Motor neuron (in vitro differentiated cells): ENCODE measurements around the gene SENP1. TPM values are rescaled to one million over a fixed set of nuclear protein-coding genes. Genes with fewer than 3 reads are reported as not detected.

Experiments
- ATAC-seq, 8 experiments: fragments of 200-7000 bp; cut with Tn5 transposase; replicated peaks in 6 of 8; 2 replicates each; pipeline ENCODE4 v1.8.0; 2021; ENCODE audit warnings: mild to moderate bottlenecking in 8 of 8, moderate library complexity in 8 of 8
- H3K27ac ChIP-seq, 2 donors: fragments of 250-450 bp; sonication (Bioruptor Pico); 2 replicates each; pipeline ENCODE4 v1.9.0; 2021; ENCODE audit warnings: antibody characterized with exemption in 2 of 2, mild to moderate bottlenecking in 2 of 2, moderate library complexity in 1 of 2
- H3K4me1 ChIP-seq, 2 donors: fragments of 250-450 bp; sonication (Bioruptor Pico); replicated peaks in 1 of 2; 2 replicates each; pipeline ENCODE4 v1.6.1; 2021; ENCODE audit warnings: antibody characterized with exemption in 2 of 2, mild to moderate bottlenecking in 2 of 2, moderate library complexity in 1 of 2
- H3K4me3 ChIP-seq, 5 donors: fragments of 250-450 bp; sonication (Bioruptor Pico); 2 replicates each; pipeline ENCODE4 v1.9.0; 2021; ENCODE audit warnings: antibody characterized with exemption in 5 of 5, mild to moderate bottlenecking in 5 of 5, moderate library complexity in 4 of 5
- WGBS, 10 experiments: fragments of 450-650 bp; shearing (Covaris generic); methylation state at CpG; one replicate each; pipeline ENCODE4 v1.0.0; 2022; 5-methylcytosine and 5-hydroxymethylcytosine counted together
- in situ Hi-C, 9 experiments: fragments of 400-800 bp; cut with MboI; loops; one replicate each; pipeline ENCODE4 v1.15.0; 2021; ENCODE audit warnings: low sequenced_read_pairs in 9 of 9, low pct_unique_long_range_greater_than_20kb in 2 of 9; ENCODE audit not compliant: unreplicated experiment in 9 of 9
- total RNA-seq, 8 experiments: library from RNA; unstranded; fragments of 300-600 nt; gene quantifications; 2 replicates each; pipeline versions ENCODE4 v1.2.3 to v1.2.4, GENCODE V29; 2022

Gene SENP1
- total RNA-seq, 8 experiments from 2014 or later = 9.5 to 28.8 (median 19.2) TPM

- no peaks in the 10 kb centered on the region for H3K4me1 ChIP-seq
- WGBS, 10 experiments = 88 to 100% (median 95%) methylated on average over 2 to 11 of the region's 12 CpGs; no CpG with 5 or more reads in 1 of the 10 experiments
- H3K4me3 ChIP-seq = no peak overlapping the region
- no peak for ATAC-seq
- in situ Hi-C loops = no loop called here
- H3K27ac ChIP-seq = no peak overlapping the region
Observed at GRCh38 chr12:48054955-48055821, 50.7 kb downstream of the SENP1 start.

GRCh38 chr12:48053883-48054282, 52.0 kb downstream of the SENP1 start:
- Histone ChIP-seq H3K4me1 (no peaks in the 10 kb centered on the region), H3K4me3 (no peak overlapping the region), H3K27ac (no peak overlapping the region)
- 77 to 100% (median 98%) methylated on average over 1 to 4 of the region's 4 CpGs for WGBS, 10 experiments
- no peak for ATAC-seq
- in situ Hi-C loops = no loop called here

- in situ Hi-C loops = no loop called here
- Histone ChIP-seq H3K4me3 (no peak overlapping the region), H3K27ac (no peak overlapping the region), H3K4me1 (no peaks in the 10 kb centered on the region)
- 75 to 100% (median 96%) methylated on average over 1 to 3 of the region's 3 CpGs; no CpG with 5 or more reads in 1 of the 10 experiments for WGBS, 10 experiments
- no peak for ATAC-seq
Observed at GRCh38 chr12:48053122-48053521, 52.8 kb downstream of the SENP1 start.

DNA sequence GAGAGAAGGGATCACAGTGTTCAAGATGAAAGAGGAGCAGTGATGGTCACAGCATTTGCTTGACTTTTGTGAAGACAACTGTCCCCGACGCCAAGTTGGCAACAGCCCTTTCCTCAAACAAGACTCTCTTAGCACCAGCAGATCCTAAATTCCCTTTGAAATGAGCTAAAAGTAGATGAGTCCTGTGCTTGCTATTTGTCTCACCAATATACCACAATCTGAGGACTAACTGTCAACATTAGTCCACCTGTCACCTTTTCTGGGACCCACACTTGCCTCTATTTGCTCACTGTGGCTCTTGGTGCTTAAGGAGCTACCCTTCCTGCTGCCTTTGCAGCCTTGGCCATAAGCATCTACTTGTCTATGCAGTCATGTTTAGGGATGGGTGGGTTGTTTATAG, 54.2 kb downstream of the SENP1 start:
- in situ Hi-C loops = no loop called here
- WGBS, 10 experiments = 100% methylated on average over 2 of the region's 2 CpGs; no CpG with 5 or more reads in 4 of the 10 experiments
- Histone ChIP-seq H3K4me1 (no peaks in the 10 kb centered on the region), H3K4me3 (no peak overlapping the region), H3K27ac (no peak overlapping the region)
- no peak for ATAC-seq

DNA sequence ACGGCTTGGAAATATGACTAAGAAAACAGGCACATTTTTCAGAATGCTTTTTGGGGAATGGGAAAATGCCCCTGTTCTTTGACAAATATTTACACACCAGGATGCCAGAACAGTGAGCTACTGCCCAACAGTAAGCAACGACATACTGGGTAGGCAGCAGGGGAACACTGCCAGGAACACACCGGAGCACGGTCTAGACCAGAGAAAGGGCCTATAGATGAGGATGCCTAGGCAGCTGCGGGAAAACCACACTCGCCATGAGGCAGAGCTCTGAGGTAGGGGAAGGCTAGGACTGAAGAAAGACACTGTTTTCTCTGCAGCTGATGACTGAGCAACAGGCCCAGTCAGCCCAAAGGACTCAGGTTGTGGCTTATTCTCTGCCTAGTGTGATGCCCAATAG, 55.7 kb downstream of the SENP1 start:
- 94 to 100% (median 96%) methylated on average over 2 to 6 of the region's 6 CpGs; no CpG with 5 or more reads in 3 of the 10 experiments for whole genome bisulfite sequencing, 10 experiments
- Histone ChIP-seq H3K4me1 (no peaks in the 10 kb centered on the region), H3K27ac (no peak overlapping the region), H3K4me3 (no peak overlapping the region)
- in situ Hi-C loops = no loop called here
- no peak for ATAC-seq

DNA sequence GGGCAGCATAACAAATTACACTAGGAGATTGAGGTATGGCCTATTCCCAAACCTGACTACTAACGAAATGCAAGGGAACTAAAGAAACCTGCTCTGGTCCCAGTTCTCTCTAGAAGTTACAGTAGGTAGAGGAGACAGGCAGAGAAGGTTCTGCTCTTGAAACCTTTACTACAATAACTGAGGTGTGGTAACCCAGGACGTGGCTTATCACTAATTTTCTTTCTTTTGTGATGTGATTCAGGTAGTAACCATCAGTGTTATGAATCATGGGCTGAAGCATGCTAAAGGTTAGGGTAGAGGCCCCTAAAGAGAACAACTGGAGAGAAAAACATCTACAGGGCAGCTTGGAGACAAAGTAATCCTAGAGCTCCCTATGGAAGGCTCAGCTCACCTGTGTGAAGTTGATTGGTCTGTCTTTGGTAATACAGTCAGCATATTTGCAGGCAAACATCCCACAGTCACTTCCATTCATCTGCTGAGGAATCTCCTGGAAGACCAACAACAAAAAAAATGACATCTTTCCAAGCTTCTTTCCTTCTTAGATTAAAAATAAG, 59.8 kb downstream of the SENP1 start:
- WGBS, 10 experiments = 71 to 100% (median 91%) methylated on average over 1 to 2 of the region's 2 CpGs; no CpG with 5 or more reads in 3 of the 10 experiments
- in situ Hi-C loops = no loop called here
- no peak for ATAC-seq

DNA sequence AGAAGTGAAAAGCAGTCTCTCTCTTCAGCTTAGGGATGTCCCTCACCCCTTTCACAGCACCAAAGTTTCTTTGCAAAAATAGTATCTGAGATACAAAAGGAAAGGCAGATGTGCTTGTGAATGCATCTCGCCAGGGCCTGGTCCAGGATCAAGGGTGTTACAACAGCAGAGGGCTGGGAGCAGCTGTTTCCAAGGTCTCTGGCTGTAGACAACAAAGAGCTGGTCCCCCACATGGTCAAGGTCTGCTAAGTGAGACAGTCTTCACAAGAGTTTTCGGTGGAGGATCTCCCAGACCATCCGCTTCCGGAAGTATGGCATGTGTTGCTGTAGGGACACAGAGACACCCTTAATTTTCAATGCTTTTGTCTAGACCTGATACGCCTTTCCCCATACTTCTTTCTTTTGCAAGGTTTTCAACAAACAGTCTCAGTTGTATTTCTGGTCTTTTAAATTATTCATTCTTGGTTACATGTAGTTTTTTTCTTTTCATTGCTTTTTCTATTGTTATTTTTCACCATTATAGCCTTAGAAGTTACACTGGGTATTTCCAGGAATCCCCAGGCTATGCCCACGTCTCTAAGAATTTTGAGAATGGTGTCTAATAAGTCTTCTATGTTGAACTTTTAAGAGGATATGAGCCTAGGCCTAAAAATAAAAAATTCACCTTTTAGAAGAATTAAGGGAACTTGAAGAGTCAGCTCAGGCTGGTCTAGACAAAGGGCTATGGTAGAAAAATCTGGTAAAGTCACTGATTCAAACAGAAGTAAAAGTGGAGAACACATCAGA, 60.6 kb downstream of the SENP1 start:
- ATAC-seq = no peak
- in situ Hi-C loops = no loop called here
- H3K4me1 ChIP-seq = no peaks in the 10 kb centered on the region
- no peak overlapping the region for H3K4me3 ChIP-seq
- no peak overlapping the region for H3K27ac ChIP-seq
- WGBS, 10 experiments = 68 to 100% (median 97%) methylated on average over 2 to 6 of the region's 6 CpGs; no CpG with 5 or more reads in 1 of the 10 experiments

More for the DNA sequence above, 59.8 kb downstream of the SENP1 start:
- H3K4me1 ChIP-seq = no peaks in the 10 kb centered on the region
- H3K27ac ChIP-seq = no peak overlapping the region
- H3K4me3 ChIP-seq = no peak overlapping the region

- Histone ChIP-seq H3K4me1 (no peaks in the 10 kb centered on the region), H3K4me3 (no peak overlapping the region), H3K27ac (no peak overlapping the region)
- in situ Hi-C loops = no loop called here
- peak in 1 of 8 experiments; percentile 84 for ATAC-seq
- WGBS, 10 experiments = 7 to 100% (median 81%) methylated on average over 1 to 7 of the region's 7 CpGs; no CpG with 5 or more reads in 2 of the 10 experiments
Observed at GRCh38 chr12:48044396-48044795, 61.5 kb downstream of the SENP1 start.

DNA sequence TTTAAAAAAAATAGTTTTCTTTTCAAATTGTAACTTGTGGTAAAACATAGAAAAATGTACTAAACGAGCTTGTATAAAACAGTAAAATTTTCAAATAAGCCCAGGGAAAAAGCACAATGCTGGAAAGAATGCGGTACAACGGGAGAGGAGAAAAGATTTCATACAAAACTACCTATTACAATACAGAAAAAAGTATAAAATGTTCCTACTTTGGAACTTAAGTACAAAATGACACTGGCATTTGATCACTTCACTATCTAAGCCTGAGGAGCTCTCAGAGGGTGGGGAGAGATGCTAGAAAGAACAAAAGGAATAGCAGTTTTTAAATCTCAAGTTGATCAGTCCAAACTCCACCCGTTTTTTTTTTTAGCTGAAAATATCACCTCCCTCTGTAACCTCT, 62.1 kb downstream of the SENP1 start:
- ATAC-seq = no peak
- 59 to 93% (median 75%) methylated on average over 3 to 4 of the region's 4 CpGs for WGBS, 10 experiments
- H3K4me1 ChIP-seq = no peaks in the 10 kb centered on the region
- in situ Hi-C loops = no loop called here
- no peak overlapping the region for H3K27ac ChIP-seq
- H3K4me3 ChIP-seq = no peak overlapping the region

GRCh38 chr12:48041591-48042423, 64.1 kb downstream of the SENP1 start:
- 0 to 100% (median 75%) methylated on average over 1 to 4 of the region's 5 CpGs; no CpG with 5 or more reads in 1 of the 10 experiments for WGBS, 10 experiments
- Histone ChIP-seq H3K4me3 (no peak overlapping the region), H3K27ac (no peak overlapping the region), H3K4me1 (peaks cover 6 to 10% of the 10 kb centered on the region in 2 donors)
- no peak for ATAC-seq
- in situ Hi-C loops = no loop called here

DNA sequence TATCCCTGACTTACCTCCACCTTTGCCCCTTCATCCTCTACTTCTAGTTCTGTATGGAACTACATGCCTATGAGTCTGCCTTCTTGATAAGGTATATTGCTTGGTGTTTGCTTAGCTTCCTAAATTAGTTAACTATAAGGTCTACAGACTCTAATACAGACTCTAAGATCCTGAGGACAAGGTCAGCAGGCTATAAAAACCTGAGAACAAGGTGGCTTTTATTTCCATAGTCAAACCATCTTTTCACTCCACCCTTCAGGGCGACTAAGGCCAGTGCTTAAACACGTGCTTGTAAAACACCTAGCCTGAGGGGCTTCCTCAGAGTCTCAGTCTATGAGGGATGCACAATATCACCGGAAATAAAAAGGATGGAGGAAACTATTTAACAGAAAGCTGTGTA, 65.5 kb downstream of the SENP1 start:
- WGBS, 10 experiments = 40 to 100% (median 73%) methylated on average over 1 to 3 of the region's 3 CpGs; no CpG with 5 or more reads in 2 of the 10 experiments
- Histone ChIP-seq H3K4me1 (peaks cover 6 to 10% of the 10 kb centered on the region in 2 donors), H3K4me3 (no peak overlapping the region), H3K27ac (no peak overlapping the region)
- in situ Hi-C loops = no loop called here
- no peak for ATAC-seq

- Histone ChIP-seq H3K4me3 (no peak overlapping the region), H3K4me1 (peaks cover 6 to 10% of the 10 kb centered on the region in 2 donors), H3K27ac (no peak overlapping the region)
- WGBS, 10 experiments = 67 to 100% (median 74%) methylated on average over 1 of the region's 1 CpG; no CpG with 5 or more reads in 6 of the 10 experiments
- in situ Hi-C loops = no loop called here
- no peak for ATAC-seq
Observed at GRCh38 chr12:48039151-48039550, 66.7 kb downstream of the SENP1 start.
